ENCODE results near the gene XK.
"Not testable (repeated sequence)": the region's sequence is repeated elsewhere in the genome, so short reads cannot be mapped to it uniquely, and the experiment has no call there.

XK gene

GRCh38 chrX:37757082-37757481 is 71.5 kb downstream of the XK start:
- no peak for DNase-seq

GRCh38 chrX:37759351-37759750 is 73.8 kb downstream of the XK start:
- DNase-seq = no peak

GRCh38 chrX:37759878-37760418 is 74.4 kb downstream of the XK start:
- no peak for DNase-seq

GRCh38 chrX:37763400-37763799 is 77.8 kb downstream of the XK start:
- no peak for DNase-seq

DNA sequence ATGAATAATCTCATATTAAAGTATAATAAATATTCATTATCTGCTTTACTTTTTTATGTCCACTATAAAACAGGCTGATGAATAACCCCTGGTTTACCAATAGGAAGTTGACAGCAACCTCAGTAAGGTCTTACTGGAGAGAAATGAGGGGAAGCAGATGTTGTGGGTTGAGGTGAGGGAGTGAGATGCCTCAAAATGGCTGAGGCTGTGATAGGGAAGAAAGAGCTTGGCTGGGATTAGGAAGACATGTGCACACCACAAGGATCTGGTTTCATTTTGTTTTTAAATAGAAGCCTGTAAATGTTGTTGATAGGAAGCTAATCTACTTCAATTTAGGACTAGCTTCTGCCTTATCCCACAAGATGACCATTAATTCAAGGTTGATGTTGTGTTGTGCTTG is 79.9 kb downstream of the XK start:
- no peak for DNase-seq

- no peak for DNase-seq
Observed at GRCh38 chrX:37767430-37767829, 81.8 kb downstream of the XK start.

GRCh38 chrX:37768866-37769265 is 83.3 kb downstream of the XK start:
- DNase-seq = not testable (repeated sequence)

GRCh38 chrX:37776283-37776986 is 90.8 kb downstream of the XK start:
- no peak for DNase-seq

- no peak for DNase-seq
Observed at GRCh38 chrX:37776987-37777325, 91.4 kb downstream of the XK start.

DNA sequence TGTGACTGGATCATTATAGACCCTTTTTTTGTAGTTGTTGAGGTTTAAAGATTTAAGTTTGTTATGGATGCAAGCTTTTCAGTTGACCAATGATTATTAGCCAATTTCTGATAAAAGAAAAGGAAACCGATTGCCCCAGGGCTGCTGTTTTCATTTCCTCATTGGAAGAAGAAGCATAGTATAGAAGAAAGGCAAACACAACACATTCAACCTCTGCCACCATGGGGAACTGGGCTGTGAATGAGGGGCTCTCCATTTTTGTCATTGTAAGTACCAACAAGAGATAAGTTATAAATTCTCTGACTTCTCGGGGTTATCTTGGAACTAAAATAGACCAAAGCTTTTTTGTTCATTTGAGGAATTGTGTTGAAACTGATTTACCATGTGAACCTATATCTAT is 94.3 kb downstream of the XK start, which contains the start of gene CYBB:
Gene CYBB, plus strand, starts transcription at position 203 of the 400 bp plus-strand sequence. Its CDS starts 19 bp downstream, at position 222.
- no peak for DNase-seq

GRCh38 chrX:37781081-37781480 is 95.5 kb downstream of the XK start:
- DNase-seq = no peak

Measured in CD4-positive, alpha-beta T cell treated with Interleukin-15 for 1 hour (primary cell).